ENCODE measurements around the gene PHRF1.
"Not testable (repeated sequence)": the region's sequence is repeated elsewhere in the genome, so short reads cannot be mapped to it uniquely, and the experiment has no call there.

The PHRF1 gene

DNA sequence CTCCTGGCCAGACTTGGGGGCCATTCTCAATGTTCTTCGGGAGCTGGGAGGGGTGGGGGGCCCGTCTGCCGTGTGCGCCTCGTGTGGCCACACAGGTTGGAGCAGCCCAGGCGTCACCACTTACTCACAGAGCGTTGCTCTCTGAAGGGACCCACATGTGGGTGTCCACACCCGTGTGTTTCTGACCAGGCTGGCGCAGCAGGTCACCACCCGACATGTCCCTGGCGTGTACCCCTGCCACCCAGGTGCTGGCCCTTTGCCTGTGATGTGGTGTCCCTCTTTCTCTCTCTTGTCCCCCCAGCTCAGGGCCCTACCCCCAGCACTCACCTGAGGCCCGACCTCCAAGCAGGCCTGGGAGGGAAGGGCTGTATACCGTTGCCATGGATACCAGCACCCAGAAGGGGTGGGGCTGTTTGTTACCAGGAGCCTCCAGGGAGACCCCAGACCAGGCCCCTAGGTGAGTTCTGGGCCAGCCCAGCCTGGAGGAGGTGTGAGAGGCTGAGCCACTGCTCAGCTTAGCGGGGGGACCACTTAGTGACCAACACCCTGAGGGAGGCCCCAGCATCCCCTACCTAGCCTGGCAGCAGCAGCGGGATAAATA, 17.1 kb upstream of the PHRF1 start:
- no peak for DNase-seq

DNA sequence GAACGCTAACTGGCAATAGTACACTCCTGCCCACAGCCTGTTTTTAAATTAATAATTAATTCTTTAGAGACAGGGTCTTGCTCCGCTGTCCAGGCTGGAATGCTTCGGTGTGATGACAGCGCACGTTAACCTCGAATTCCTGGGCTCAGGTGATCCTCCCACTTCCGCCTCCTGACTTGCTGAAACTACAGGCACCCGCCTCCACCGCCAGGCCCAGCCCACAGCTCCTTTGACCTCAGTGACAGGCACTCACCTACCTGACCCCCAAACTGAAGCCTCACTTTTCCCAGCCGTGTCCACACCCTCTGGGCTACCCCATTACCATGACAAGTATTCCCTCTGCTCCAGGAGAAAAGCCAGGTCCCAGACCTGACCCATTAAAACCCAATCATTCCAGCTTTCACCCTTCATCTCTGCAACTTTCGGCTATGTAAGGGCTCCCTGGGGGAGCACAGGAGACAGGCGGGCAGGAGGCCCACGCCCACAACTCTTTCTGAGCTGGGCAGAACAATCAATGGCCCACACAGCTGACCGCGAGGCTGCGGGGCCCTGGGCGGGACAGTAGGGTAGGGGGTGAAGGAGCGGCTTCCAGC, 16.5 kb upstream of the PHRF1 start:
- no peak for DNase-seq

DNA sequence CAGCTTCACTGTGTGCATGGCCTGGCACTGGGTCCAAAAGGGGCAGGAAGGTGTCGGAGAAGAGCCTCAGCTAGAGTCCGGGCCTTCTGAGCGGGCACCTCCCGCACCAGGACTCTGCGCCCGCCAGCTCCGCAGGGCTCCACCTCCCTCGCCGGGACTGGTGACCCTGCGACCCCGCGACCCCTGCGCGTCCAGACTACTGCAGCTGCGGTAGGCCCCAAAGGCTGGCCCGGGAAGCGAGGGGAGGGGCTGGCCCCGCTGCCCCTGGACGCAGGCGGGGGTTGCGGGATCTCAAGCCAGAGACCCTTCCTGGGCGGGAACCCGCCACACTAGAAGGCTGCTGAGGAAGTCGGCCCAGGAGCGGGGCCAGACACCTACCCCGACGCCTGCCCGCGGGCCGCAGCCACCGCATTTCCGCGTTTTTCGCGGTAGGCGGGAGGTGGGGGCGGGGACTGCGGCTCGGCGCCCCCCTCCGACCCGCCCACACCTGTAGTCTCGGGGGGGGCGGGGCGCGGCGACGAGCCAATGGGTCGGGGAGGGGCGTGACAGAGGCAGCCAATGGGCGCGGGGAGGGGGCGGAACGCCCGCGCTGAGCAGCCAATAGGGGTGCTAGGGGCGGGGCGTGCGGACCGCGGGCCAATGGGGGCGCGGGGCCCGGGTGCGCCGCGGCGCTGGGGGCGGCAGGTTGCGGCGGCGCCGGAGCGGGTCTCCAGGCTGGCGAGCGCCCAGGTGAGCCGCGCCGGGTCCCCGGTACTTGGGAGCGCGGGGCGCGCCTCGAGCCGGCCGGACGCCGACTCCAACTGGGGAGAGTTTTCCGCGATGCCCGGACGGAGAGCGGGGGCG, 15.7 kb upstream of the PHRF1 start, which contains the start of the genes LMNTD2 and RASSF7:
Gene LMNTD2, minus strand, starts transcription at position 434 of the 843 bp plus-strand sequence. Its CDS starts 22 bp downstream, at position 412.
Gene RASSF7, plus strand, starts transcription at position 666 of the 843 bp plus-strand sequence. CDS start 799 bp downstream, outside the sequence.
- peak; percentile 98 for DNase-seq

DNA sequence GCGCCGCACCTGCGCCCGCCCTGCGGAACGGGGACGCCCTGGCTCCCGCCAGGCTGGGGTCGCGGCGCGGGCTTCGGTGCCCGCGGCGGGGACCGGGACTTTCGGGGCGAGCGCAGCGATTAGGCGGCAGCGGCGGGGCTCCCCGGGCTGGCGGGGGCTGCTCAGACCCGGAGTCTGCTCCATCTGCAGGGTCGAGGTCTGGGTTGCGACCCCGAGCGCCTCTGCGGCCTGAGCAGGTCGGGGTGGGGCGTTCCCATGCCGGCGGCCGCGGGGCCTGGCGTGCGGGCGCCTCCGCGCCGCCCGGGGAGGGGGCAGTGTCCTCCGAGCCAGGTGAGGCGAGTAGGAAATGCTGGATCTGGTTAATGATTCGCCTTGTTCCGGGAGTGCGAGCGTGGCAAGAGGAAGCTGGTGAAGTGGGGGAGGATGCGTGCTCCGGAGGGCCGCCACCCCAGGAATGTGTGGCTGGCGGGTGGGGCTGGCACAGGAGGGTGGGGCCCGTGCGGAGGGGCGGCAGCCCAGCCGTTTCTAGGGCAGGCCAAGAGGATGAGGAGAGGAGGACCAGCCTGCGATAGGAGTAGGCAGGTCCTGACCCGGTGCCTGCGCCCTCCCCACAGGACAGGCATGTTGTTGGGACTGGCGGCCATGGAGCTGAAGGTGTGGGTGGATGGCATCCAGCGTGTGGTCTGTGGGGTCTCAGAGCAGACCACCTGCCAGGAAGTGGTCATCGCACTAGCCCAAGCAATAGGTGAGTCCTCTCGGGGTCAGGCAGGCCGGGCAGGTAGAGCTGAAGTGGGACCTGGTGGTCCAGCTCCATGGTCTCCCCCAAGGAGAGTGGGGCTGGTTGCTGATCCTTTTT, 14.9 kb upstream of the PHRF1 start:
- no peak for DNase-seq

GRCh38 chr11:562046-562645, 14.1 kb upstream of the PHRF1 start:
- DNase-seq: no peak

DNA sequence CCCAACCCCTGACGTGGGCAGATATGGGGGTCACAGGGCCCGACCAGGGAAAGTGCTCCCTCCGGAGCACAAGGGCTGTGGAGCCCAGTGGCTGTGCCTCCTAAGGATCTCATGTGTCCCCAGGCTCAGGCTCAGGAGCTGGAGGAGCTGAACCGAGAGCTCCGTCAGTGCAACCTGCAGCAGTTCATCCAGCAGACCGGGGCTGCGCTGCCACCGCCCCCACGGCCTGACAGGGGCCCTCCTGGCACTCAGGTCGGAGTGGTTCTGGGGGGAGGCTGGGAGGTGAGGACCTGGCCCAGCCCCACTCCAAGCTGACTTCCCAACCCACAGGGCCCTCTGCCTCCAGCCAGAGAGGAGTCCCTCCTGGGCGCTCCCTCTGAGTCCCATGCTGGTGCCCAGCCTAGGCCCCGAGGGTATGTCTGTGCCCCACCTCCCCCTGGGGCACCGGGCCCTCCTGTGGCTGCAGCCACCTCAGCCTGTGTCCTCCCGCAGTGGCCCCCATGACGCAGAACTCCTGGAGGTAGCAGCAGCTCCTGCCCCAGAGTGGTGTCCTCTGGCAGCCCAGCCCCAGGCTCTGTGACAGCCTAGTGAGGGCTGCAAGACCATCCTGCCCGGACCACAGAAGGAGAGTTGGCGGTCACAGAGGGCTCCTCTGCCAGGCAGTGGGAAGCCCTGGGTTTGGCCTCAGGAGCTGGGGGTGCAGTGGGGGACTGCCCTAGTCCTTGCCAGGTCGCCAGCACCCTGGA, 13.0 kb upstream of the PHRF1 start:
- DNase-seq: no peak

- DNase-seq: no peak
Measured at GRCh38 chr11:563812-564578, 12.3 kb upstream of the PHRF1 start.

DNA sequence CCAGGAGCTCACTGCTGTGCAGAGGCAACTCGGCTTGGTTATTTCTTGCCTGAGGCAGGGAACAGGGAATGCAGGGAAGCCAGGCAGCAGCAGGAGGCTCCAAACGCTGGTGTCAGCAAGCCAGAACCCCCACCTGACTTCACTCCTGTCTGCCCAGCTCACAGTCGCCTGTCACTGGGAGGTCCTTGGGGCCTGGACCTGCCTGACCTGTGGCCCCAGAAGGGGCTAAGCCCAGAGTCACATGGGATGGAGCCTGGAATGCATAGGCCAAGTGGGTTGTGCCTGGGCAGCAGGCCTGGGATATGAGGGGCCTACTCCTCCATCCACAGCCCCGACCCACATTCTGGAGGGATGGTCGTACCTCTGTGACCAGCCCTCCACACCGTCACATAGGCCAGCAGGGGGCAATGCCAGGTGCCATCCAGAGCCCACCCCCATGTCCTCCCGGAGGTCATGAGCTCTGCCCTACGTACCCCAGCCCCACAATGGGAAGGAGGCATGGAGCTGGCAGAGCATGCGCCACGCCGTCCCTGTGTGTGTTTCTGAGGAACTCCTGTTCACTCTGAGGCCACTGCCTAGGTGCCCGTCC, 10.3 kb upstream of the PHRF1 start:
- DNase-seq: no peak

DNA sequence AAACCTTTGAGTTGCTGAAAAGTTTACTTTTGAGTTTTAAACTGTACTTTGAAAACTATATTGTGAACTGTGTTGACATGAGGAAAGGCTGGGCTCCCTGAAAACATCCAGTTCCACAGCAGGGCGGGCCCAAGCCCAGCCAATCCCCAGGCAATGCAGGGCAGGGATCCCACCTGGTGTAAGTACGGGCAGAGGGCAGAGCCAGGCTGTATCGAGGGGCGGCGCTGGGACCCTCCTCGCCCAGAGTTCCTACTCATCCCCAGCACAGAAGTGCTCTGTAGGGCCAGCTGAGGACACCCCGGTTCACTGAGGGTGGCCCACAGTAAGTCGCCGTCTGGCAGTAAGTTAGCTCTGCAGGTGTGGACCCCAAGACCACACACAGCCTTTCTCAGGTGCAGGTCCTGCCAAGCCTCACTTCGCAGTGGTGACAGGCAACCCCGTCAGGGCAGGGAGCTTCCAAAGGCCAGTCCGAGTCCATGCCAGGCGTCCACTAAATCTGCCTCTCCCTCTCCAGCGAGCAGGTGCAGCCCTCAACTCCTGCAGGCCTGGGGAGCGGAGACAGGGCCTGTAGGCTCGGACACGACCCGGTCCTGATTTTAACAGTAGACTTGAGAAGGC, 9.2 kb upstream of the PHRF1 start:
- no peak for DNase-seq

DNA sequence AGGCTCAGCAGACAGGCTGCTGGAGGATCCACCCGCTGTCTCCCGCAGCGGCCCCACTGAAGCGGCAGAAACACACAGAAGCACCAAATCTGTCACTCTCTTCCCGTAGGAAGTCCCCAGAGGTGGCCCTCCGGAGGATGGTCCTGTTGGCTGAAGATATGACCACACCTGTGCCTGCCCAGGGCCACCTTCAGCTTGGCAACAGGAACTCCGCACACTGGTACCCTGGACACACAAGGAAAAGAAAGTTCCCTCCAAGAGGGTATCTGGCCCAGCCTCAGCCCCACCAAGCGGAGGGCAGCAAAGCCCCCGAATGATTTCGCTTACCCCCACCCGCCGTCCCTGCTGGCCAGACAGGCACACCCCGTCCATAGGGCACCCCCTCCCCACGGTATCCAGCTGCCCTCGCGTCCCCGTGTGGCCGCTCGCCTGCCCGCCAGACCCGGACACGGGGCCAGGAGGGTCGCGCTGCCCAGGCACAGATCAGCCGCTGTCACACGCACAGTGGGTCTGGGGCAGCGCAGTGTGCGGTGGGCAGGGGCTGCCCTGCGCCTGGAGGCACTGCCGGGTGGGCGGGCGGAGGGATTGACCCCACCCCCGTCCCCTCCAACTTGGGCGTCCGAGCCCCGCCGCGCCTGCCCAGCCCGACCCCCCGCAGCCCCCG, 8.5 kb upstream of the PHRF1 start:
- peak; percentile 20 for DNase-seq

GRCh38 chr11:568306-569157, 7.7 kb upstream of the PHRF1 start:
- peak; percentile 89 for DNase-seq

DNA sequence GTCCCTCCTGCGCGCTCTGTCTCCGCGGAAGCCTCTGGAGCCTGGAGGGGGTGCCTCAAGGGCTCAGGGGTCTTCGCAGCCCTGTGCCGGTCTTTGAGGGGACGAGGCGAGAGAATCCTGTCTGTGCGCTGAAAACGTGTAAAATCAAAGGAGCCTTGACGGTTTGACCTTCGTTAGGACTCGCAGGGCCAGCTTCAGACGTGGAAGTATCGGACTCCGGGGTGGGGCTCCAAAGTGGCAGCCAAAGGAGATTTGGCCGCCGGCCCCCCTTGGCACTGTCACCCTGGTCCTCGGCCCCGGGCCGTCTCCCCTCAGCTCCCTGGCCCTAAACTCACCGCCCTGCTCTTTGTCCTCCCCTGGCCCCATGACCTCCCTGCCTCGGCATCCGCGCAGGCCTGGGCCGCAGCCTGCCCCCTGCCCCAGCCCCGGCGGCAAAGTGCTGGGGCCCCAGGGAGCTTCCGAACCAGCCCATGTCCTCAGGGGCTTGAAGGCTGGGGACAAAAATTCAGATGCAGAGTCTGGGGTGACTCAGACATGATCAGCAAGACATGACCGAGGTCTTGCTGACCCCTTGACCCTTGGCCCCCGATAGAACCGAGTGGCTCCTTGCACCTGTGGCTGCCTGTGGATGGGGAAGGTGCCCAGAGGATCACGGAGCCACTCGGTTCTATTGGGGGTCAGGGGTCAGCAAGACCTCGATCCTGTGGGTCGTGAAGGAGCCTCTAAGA, 6.9 kb upstream of the PHRF1 start:
- DNase-seq: no peak

DNA sequence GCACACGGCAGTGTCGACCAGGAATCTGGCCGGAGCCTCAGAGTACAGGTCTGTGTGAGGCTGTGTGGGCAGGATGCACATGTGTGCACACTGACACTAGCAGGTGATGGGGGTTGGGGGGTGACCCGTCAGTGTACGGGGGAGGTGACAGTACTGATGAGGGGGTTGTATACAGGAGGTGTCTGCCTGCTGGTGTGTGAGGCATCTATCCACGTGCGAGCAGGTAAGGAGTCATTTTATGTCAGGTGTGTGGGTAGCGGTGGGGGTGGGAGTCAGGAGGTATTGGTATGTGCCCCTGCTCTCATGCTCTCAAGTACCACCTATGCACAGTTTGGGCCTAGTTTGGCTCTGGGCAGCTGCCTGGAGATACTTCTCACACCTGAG, 4.5 kb upstream of the PHRF1 start:
- DNase-seq: no peak

DNA sequence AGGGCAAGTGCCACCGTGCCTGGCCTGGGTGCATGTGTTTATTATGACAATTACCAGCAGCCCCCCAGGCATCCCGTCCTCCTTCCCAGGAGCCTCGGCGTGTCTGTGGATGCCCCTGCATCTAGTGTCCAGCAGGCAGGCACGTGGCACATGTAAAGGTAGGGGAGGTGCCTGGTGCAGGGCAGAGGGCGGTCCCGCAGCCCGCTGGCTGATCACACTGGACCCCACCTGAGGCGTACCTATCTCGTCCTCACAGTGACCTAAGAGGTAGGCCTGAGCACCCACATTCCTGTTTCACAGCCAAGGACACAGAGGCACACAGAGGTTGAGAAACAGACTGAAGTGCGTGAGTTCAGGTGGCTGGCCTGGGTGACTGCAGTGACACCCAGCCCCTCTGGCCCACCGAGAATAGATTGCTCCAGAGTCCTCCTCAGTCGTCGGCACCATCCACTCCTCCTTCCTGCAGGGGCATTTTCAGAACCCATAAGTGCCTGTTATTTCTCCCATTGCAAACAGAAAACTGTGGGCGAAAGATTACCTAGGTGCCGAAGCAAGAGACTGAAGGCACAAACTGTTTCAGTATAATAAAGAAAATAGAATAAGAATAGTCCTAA, 3.0 kb upstream of the PHRF1 start:
- DNase-seq: no peak

GRCh38 chr11:574031-574570, 2.2 kb upstream of the PHRF1 start:
- DNase-seq: not testable (repeated sequence)

DNA sequence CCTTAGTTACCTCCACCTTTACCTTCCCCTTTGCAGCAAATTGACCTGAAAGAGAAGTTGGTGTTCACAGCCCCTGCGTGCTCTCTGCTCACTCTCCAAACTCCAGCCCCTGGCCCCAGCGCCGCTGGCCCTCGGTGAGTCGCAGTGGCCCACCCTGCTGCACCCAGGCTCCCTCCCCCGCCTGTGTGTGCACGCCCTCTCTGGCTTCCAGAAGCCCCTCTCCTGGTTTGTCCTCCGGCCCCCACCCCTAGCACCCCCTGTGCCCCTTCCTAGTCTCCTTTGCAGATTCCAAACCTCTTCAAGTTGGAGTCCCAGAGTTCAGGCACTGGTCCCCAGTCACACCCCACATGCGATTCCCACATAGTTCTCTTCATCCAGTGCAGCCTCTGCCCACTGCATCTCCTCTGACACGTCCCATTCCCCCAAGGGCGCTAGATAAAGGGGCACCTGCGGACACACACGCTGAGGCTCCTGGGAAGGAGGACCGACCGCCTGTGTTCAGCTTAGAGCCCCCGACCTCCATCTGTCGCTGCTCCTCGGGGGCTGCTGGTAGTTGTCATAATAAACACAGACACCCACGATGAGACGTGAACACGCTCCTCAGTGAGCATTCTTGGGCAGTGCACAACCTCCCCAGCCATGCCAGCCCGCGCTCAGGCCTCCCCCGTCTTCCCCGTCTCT, 1.5 kb upstream of the PHRF1 start:
- DNase-seq: no peak
